Skeletal muscle tissue (tissue), 4 donors: ENCODE measurements around the gene WNT3A. TPM values are rescaled to one million over a fixed set of nuclear protein-coding genes. Genes with fewer than 3 reads are reported as not detected.
"Not testable (repeated sequence)": the region's sequence is repeated elsewhere in the genome, so short reads cannot be mapped to it uniquely, and the experiment has no call there.

ENCODE experiments used
- H3K27ac ChIP-seq: one replicate; pipeline ENCODE4 v1.7.0; 2013; ENCODE audit warnings: mild to moderate bottlenecking, low read depth, low read length, inconsistent platforms
- H3K27me3 ChIP-seq, 3 donors: one replicate each; pipeline ENCODE4 v1.7.0; 2013; ENCODE audit warnings: low read length in 3 of 3; ENCODE audit not compliant: control insufficient read depth in 3 of 3, insufficient read depth in 3 of 3
- H3K36me3 ChIP-seq, 3 donors: one replicate each; pipeline ENCODE4 v1.7.0; 2013; ENCODE audit warnings: low read length in 3 of 3; ENCODE audit not compliant: control insufficient read depth in 3 of 3, insufficient read depth in 3 of 3
- H3K4me1 ChIP-seq, 3 donors: one replicate each; pipeline ENCODE4 v1.7.0; 2013; ENCODE audit warnings: low read length in 3 of 3, mild to moderate bottlenecking in 3 of 3; ENCODE audit not compliant: control insufficient read depth in 3 of 3, insufficient read depth in 3 of 3
- H3K4me3 ChIP-seq, 3 donors: one replicate each; pipeline ENCODE4 v1.7.0; 2013; ENCODE audit warnings: low read length in 3 of 3
- H3K9ac ChIP-seq, 3 donors: one replicate each; pipeline ENCODE4 v1.7.0; 2013; ENCODE audit warnings: low read length in 3 of 3, mild to moderate bottlenecking in 3 of 3, moderate library complexity in 2 of 3, low read depth in 1 of 3
- H3K9me3 ChIP-seq, 3 donors: one replicate each; pipeline ENCODE4 v1.7.0; 2013; ENCODE audit warnings: low read length in 3 of 3; ENCODE audit not compliant: control insufficient read depth in 3 of 3
- total RNA-seq: library from RNA; depleted of rRNA; stranded (reverse); fragments of >200 nt; gene quantifications from one replicate; pipeline ENCODE4 v1.2.3, GENCODE V29; 2014
- donor health status: Osteomylitis.

WNT3A gene
- total RNA-seq, 1 donor from 2014 or later: not detected

GRCh38 chr1:228018961-228019721, 12.3 kb downstream of the WNT3A start:
- H3K36me3 ChIP-seq: no peaks in the 10 kb centered on the region
- H3K9ac ChIP-seq: no peak overlapping the region
- H3K4me3 ChIP-seq: no peak overlapping the region
- H3K27ac ChIP-seq: no peak overlapping the region
- peaks cover 4 to 7% (median 6%) of the 10 kb centered on the region in 3 donors for H3K27me3 ChIP-seq
- peaks cover 0 to 2% (median 0%) of the 10 kb centered on the region in 3 donors for H3K4me1 ChIP-seq
- H3K9me3 ChIP-seq: no peaks in the 10 kb centered on the region

- H3K9ac ChIP-seq, H3K4me1 ChIP-seq, H3K27me3 ChIP-seq, H3K36me3 ChIP-seq, H3K27ac ChIP-seq, H3K9me3 ChIP-seq, H3K4me3 ChIP-seq: not testable (repeated sequence)
These were observed 12.9 kb downstream of the WNT3A start for GRCh38 chr1:228019722-228020083.

DNA sequence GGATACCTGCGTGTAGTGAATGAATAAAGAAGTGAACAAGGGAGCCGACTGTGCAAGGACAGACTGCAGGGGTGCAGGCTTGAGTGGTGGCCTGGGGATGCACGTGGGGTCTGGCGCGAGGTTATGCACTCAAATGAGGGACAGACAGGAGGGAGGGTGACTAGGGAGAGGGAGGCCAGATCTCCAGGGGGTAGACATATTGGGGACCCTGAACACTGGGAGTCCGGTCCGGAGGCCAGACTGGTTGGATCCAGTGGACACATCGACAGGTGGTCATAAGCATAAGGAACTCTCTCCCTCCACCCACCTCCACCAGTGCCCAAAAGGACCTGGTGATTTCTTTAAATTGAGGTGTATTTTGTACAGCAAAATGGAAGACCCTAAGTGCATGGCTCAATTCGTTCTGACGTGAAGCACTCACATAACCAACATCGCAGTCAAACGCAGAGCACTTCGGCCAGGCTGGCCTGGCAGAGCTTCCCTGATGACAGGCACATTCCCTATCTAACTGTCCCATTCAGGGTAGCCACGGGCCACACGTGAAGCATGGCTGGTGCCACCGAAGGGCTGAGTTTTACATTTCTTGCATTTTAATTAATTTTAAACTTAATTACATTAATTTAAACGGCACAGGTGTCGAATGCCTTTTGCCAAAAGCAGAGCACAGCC, 14.0 kb downstream of the WNT3A start:
- Histone ChIP-seq H3K4me1 (no peaks in the 10 kb centered on the region), H3K9me3 (peaks cover 0 to 4% (median 0%) of the 10 kb centered on the region in 3 donors), H3K9ac (no peak overlapping the region), H3K27me3 (peaks cover 4% of the 10 kb centered on the region in 3 donors), H3K36me3 (no peaks in the 10 kb centered on the region), H3K4me3 (no peak overlapping the region), H3K27ac (no peak overlapping the region)

- peaks cover 0 to 4% (median 2%) of the 10 kb centered on the region in 3 donors for H3K9me3 ChIP-seq
- no peak overlapping the region for H3K27ac ChIP-seq
- H3K36me3 ChIP-seq: no peaks in the 10 kb centered on the region
These were observed 14.7 kb downstream of the WNT3A start for GRCh38 chr1:228021355-228022030.

GRCh38 chr1:228022571-228023293, 15.9 kb downstream of the WNT3A start:
- no peak overlapping the region for H3K9ac ChIP-seq
- no peak overlapping the region for H3K27ac ChIP-seq
- no peaks in the 10 kb centered on the region for H3K36me3 ChIP-seq
- peaks cover 0 to 4% (median 3%) of the 10 kb centered on the region in 3 donors for H3K27me3 ChIP-seq
- H3K9me3 ChIP-seq: peaks cover 0 to 4% (median 3%) of the 10 kb centered on the region in 3 donors
- no peaks in the 10 kb centered on the region for H3K4me1 ChIP-seq
- no peak overlapping the region for H3K4me3 ChIP-seq

More at GRCh38 chr1:228021355-228022030, 14.7 kb downstream of the WNT3A start:
- Histone ChIP-seq H3K27me3 (peaks cover under 1 to 4% (median 3%) of the 10 kb centered on the region in 3 donors), H3K4me1 (no peaks in the 10 kb centered on the region), H3K4me3 (no peak overlapping the region), H3K9ac (no peak overlapping the region)

GRCh38 chr1:228023294-228023639, 16.5 kb downstream of the WNT3A start:
- Histone ChIP-seq H3K4me1 (no peaks in the 10 kb centered on the region), H3K9me3 (peaks cover 0 to 4% (median 3%) of the 10 kb centered on the region in 3 donors), H3K27me3 (peaks cover 0 to 4% (median 3%) of the 10 kb centered on the region in 3 donors), H3K9ac (no peak overlapping the region), H3K36me3 (no peaks in the 10 kb centered on the region), H3K27ac (no peak overlapping the region), H3K4me3 (no peak overlapping the region)

- no peaks in the 10 kb centered on the region for H3K4me1 ChIP-seq
- peaks cover 6 to 25% (median 19%) of the 10 kb centered on the region in 3 donors for H3K27me3 ChIP-seq
- peaks cover 0 to 6% (median 4%) of the 10 kb centered on the region in 3 donors for H3K9me3 ChIP-seq
- no peak overlapping the region for H3K4me3 ChIP-seq
- no peaks in the 10 kb centered on the region for H3K36me3 ChIP-seq
- no peak overlapping the region for H3K9ac ChIP-seq
- H3K27ac ChIP-seq: no peak overlapping the region
These were observed 22.5 kb downstream of the WNT3A start for GRCh38 chr1:228029281-228029680.

DNA sequence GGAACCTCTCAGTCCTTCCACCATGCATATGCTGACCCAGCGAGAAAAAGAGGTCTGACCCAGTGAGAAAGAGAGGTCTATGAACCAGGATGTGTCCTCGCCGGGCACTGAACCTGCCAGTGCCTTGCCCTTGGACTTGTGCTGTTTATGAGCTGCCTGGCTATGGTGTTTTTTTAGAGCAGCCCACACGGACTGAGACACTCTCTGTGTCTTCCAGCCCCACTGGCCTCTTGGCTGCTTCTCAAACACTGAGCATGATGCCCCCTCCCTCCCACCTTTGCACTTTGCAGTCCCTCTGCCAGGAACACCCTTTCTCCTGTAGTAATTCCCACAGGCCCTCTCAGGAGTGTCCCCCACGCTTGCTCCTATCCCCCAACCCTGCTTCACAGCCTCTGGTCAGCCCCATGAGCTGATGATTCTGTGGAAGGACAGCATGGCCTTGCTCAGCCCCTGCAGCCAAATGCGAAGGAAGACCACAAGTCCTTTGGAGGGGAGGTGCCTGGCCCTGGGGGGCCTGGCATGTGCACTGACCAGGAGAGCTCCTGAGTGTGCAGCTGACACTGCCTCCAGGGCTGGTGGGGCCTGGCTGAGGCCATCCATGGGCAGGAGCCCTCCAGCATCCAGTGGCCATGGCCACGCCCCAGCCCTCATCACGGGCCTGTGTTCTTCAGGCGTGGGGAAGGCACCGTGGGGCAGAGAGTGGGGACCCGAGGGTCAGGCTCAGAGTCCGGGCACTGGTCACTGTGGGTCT, 23.8 kb downstream of the WNT3A start:
- Histone ChIP-seq H3K27me3 (peaks cover 12 to 36% (median 19%) of the 10 kb centered on the region in 3 donors), H3K9me3 (peaks cover 0 to 6% (median 0%) of the 10 kb centered on the region in 3 donors), H3K4me3 (no peak overlapping the region), H3K9ac (no peak overlapping the region), H3K27ac (no peak overlapping the region), H3K4me1 (no peaks in the 10 kb centered on the region), H3K36me3 (no peaks in the 10 kb centered on the region)

DNA sequence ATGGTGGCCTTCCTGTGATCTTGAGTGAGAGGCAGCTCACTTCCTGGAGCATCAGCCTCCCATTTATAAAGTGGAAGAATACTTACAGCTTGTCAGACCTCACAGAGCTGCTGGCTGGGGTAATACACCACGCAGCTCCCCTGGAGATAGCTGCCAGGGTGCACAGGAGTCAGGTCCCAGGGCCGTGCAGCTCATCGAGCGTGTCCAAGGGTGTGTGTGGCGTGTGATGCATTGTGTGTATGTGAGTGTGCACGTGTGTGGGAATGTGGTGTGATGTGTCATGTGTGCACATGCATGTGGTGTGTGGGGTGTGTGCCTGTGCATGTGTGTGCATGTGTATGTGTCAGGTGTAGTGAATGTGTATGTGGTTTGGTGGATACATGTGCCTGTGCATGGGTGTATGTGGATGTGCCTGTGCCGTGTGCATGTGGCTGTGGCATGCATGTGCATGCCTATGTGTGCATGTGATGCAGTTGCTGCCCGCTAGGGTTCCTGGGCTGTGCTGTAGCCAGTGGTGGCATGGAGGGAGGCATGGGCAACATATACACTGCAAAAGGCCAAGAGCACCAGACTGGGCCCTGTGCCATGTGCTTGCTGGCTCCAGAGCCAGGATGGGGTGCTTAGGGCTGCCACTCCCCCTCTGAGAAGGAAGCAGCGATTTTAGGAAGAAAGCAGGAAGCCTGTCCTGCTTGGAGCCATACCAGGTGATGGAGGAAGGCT, 24.6 kb downstream of the WNT3A start:
- Histone ChIP-seq H3K36me3 (no peaks in the 10 kb centered on the region), H3K27me3 (peaks cover 19 to 43% (median 27%) of the 10 kb centered on the region in 3 donors), H3K9ac (no peak overlapping the region), H3K9me3 (peaks cover 0 to 5% (median 0%) of the 10 kb centered on the region in 3 donors), H3K27ac (no peak overlapping the region), H3K4me1 (no peaks in the 10 kb centered on the region), H3K4me3 (no peak overlapping the region)
